Mononuclear cell (primary cell): Measurements from ENCODE around the gene PAX6. TPM values are rescaled to one million over a fixed set of nuclear protein-coding genes. Genes with fewer than 3 reads are reported as not detected.

Source experiments
- H3K27me3 ChIP-seq: 2 replicates; pipeline ENCODE4 v1.6.0; 2011; ENCODE audit warnings: low read length, control low read depth; ENCODE audit not compliant: insufficient read depth
- H3K4me1 ChIP-seq: 2 replicates; pipeline ENCODE4 v1.5.1; 2011; ENCODE audit warnings: mild to moderate bottlenecking, low read length, control low read depth; ENCODE audit not compliant: insufficient read depth
- H3K4me3 ChIP-seq: 2 replicates; pipeline ENCODE4 v1.5.1; 2011; ENCODE audit warnings: mild to moderate bottlenecking, low read length, moderate library complexity
- H3K9me3 ChIP-seq: 2 replicates; pipeline ENCODE4 v1.5.1; 2011; ENCODE audit warnings: low read depth, mild to moderate bottlenecking, control low read depth, low read length
- total RNA-seq: library from RNA; depleted of rRNA; stranded (reverse); fragments of >200 nt; gene quantifications from one replicate; pipeline ENCODE4 v1.2.3, GENCODE V29; 2012

PAX6 gene
- total RNA-seq: 0.21 TPM

DNA sequence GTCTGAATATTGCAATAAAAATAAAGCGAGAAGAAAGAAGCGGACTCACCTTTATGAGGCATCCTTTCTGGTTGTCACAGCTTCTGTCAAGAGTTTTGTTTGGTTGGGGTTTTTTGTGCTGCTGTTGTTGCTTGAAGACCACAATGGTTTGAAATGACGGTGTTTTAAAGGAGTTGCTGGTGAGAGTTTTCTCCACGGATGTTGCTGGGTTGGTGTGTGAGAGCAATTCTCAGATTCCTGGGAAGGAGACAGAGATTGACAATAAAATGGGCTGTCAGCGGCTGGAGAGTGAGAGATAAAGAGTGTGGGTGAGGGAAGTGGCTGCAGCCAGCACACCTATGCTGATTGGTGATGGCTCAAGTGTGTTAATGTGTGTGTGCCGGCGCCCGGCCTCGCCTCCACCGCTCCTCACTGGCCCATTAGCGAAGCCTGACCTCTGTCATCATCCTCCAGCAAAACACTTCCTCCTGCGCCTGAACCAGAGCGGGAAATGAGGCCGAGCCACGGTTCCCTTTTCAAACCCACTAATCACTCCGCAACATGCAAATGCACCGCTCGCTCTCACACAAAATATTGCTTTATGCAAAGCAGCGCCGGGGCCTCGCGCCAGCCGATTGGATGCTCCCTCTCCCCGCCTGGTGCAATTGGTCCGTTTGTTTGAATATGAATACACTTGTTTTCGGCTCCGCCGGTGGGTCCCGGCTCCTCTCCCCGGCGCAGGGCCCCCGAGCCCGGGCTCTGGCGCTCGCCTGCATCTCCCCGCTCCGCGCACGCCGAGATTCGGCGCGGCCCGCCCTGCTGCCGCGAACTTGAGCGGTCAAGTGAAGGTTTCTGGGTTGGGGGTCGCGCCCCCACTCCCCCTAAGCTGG is at the start of gene PAX6:
Gene PAX6, minus strand, starts transcription at position 544 of the 869 bp plus-strand sequence. CDS start 4,911 bp downstream, outside the sequence.
- no peaks in the 10 kb centered on the region for H3K9me3 ChIP-seq
- peaks cover 65% of the 10 kb centered on the region for H3K4me1 ChIP-seq
- no peak within 1 kb of the TSS for H3K4me3 ChIP-seq
- peaks cover 96% of the 10 kb centered on the region for H3K27me3 ChIP-seq

DNA sequence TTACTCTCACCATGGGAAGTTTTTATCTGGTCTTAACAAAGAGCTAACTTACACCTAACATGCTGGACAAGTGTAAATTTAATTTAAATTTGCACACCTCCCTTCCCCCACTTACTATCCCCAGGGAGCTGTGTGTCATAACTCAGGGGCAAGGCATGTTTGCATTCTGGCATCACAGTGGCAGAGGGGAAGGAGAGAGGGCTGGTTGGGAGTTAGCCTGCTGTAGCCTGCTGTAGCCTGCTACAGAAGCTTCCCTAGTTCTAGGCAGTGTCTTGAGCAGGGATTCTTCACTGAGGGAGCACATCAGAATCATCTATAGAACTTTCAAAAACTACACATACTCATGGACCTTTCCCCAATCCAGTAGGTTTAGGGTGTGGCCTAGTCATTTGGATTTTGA is 49.3 kb upstream of the PAX6 start:
- H3K9me3 ChIP-seq: no peaks in the 10 kb centered on the region

DNA sequence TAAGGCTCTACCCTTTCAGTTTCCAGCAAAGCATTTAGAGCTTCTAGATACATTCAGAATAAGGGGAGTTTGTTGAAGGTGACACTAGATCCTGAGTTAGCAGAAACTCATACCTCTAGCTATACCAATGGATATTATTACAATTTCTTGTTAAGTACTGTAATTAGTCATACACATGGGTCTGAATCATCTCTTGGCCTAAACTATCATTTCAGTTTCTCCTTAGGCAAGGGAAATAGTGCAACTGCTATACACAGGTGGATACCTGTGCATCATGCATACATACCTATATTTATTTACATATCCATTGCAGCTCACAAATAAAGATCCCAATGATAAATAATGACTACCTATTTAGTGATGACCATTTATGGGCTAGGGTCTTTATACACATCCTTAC is 45.1 kb upstream of the PAX6 start:
- Histone ChIP-seq H3K4me3 (no peak overlapping the region), H3K4me1 (no peaks in the 10 kb centered on the region), H3K27me3 (peaks cover 2% of the 10 kb centered on the region), H3K9me3 (no peaks in the 10 kb centered on the region)

More for the DNA sequence above, 49.3 kb upstream of the PAX6 start:
- no peaks in the 10 kb centered on the region for H3K4me1 ChIP-seq
- H3K4me3 ChIP-seq: no peak overlapping the region
- peaks cover under 1% of the 10 kb centered on the region for H3K27me3 ChIP-seq

DNA sequence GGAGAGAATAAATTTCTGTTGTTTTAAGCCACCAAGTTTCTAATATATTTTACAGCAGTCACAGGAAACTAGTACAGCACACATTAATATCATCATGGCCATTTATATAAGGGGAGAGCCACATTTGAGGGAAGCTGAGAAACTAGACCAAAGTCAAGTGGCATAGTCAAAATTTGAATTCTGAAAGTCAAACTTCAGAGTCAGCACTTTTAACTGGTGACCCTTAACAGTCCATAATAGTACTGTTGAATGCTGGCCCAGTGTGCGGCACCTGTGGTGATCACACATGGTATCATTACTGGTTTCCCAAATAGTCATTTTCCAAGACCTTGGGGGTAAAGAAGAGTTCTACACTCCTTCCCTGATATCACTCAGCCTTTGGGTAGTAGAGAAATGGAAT is 44.3 kb upstream of the PAX6 start:
- Histone ChIP-seq H3K4me3 (no peak overlapping the region), H3K9me3 (no peaks in the 10 kb centered on the region), H3K27me3 (peaks cover 2% of the 10 kb centered on the region), H3K4me1 (no peaks in the 10 kb centered on the region)

DNA sequence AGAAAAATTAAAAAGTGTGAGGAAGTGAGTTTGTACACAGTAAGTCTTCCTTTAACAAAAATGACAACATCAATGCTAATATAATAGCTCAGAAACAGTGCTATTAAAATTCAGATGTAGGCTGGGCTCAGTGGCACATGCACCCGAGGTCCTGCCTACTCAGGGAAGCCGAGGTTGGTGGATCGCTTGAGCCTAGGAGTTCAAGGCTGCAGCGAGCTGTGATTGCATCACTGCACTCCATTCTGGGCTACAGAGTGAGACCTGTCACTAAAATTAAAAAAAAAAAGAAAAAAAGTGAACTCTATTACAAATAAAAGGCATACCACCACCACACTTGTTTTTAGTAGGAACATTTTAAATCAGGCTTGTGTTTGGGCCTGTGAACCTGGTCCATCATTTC is 39.2 kb upstream of the PAX6 start:
- Histone ChIP-seq H3K27me3 (peaks cover 4% of the 10 kb centered on the region), H3K4me3 (no peak overlapping the region), H3K4me1 (no peaks in the 10 kb centered on the region), H3K9me3 (no peaks in the 10 kb centered on the region)

DNA sequence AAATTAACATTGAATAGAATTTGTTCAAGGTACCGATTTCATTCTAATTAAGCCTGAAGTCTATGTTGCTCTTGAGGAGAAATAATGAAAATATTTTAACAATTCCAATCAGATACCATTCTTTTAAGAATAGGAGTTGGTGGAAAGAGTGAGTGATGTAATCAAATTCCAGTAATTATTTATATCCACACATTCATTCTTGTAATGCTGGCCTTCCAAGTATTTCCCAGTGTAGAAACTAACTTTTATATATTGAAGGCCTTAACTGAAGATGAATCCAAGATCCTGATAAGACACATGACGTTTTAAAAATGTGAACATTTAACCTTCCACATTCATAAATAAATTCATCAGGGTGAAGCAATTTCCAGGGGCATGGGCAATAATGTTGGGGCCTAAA is 36.6 kb upstream of the PAX6 start:
- H3K9me3 ChIP-seq: no peaks in the 10 kb centered on the region
- no peak overlapping the region for H3K4me3 ChIP-seq
- H3K27me3 ChIP-seq: peaks cover 8% of the 10 kb centered on the region
- no peaks in the 10 kb centered on the region for H3K4me1 ChIP-seq

DNA sequence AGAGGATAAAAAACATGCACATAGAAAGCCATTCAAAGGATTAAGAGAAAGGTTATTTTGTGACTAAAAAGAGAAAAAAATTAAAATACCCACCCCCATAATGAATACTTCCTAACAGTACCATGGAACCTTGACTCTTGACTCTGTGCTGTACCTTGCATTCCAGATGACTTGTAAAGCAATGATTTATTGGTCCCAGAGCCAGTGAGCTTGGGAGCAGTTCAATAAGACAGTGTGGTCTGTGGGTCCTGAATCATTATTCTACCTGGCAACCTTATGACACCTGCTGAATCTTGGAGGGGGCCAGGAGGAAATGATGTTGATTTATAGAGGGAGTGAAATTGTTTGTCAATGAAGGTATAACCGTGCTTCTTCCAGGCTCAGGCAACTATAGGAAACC is 34.2 kb upstream of the PAX6 start:
- no peaks in the 10 kb centered on the region for H3K9me3 ChIP-seq
- no peaks in the 10 kb centered on the region for H3K4me1 ChIP-seq
- peaks cover 18% of the 10 kb centered on the region for H3K27me3 ChIP-seq
- H3K4me3 ChIP-seq: no peak overlapping the region

DNA sequence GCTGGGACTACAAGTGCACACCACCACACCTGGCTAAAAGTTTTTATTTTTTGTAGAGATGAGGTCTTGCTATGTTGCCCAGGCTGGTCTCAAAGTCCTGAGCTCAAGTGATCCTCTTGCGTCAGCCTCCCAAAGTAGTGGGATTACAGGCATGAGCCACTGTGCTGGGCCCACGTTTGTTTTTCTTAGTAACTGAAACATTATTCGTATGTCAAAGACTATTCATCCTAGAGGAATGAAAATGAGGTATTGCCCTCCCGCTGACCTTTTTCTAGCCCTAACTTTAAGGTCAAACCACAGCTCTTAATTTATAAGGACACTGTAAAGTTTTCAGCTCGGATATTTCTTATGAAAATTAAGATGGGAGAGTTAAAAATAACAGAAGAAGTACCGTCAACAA is 33.2 kb upstream of the PAX6 start:
- Histone ChIP-seq H3K9me3 (no peaks in the 10 kb centered on the region), H3K4me3 (no peak overlapping the region), H3K4me1 (no peaks in the 10 kb centered on the region), H3K27me3 (peaks cover 18% of the 10 kb centered on the region)

DNA sequence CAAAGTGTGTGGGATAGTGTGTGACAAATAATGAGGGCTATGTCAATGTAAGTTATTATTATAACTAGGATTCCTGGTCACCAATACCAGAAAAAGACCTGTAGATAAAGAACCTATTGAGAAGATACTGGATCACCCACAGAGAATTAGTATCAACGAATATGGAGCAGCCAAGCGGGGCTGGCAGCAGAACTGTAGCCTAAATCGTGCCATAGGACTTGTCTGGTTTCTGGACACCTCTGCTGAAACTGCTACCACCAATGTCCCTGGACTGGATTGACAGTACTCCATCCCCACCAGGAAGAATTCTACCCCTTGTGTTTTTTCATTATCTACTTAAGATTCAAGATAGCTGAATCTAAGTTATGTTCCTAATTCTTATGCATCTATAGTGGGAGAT is 30.3 kb upstream of the PAX6 start:
- Histone ChIP-seq H3K9me3 (no peaks in the 10 kb centered on the region), H3K4me3 (no peak overlapping the region), H3K4me1 (no peaks in the 10 kb centered on the region), H3K27me3 (peaks cover 34% of the 10 kb centered on the region)

DNA sequence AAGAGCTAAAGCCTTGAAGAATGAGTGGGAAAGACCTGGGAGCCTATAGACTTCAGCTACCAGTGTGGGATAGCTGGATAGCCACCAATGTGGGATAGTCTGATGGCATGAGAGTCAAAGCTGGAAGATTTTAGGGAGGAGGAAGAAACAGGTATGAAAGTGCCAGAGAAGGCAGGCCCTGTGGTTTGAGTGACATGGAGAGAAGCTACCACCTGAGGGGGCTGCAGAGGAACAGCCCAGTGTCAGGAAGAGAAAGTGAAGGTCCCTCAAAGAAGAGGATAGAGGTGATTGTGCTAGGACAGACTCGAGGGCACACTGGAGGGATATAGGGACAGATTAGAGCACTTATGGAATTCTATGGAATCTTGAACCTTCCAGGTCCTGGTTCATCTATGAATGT is 23.1 kb upstream of the PAX6 start:
- no peaks in the 10 kb centered on the region for H3K4me1 ChIP-seq
- H3K4me3 ChIP-seq: no peak overlapping the region
- peaks cover 80% of the 10 kb centered on the region for H3K27me3 ChIP-seq
- H3K9me3 ChIP-seq: no peaks in the 10 kb centered on the region

DNA sequence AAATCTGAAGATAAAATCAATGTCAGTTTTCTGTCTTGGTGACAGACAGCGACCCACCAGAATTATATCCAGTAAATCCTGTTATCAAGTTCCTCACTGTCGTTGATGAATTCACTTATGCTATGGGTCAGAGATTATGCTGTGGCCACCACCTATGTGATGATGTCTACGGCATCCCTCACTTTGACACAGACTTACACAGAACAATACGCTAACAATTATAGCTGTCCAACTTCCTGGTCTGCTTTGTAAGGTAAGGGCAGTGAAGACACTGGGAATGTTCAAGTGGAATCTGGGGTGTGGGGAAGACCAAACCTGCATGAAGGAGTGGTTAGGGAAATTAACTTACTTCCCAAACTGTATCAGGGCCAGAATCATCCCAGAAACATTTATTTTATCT is 19.3 kb upstream of the PAX6 start:
- H3K27me3 ChIP-seq: peaks cover 92% of the 10 kb centered on the region
- peaks cover 3% of the 10 kb centered on the region for H3K4me1 ChIP-seq
- no peaks in the 10 kb centered on the region for H3K9me3 ChIP-seq
- no peak overlapping the region for H3K4me3 ChIP-seq

DNA sequence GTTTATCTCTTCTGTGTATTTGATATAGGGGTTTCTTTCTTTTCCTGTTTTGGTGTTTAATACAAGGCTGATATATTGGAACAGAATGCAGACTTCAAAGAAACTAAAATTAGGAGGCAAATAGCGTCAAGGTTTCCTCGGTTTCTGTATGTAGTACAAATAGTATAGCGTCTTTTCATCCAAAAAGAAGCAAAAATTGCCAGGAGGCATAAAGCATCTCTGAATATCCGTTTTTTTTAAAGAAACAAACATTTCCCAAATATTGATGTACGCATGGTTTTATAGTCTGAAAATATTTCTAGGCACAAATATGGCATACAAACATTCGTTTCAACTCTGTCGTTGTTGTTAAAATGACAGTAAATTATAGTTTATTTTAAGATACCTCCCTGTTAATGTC is 17.1 kb upstream of the PAX6 start:
- Histone ChIP-seq H3K27me3 (peaks cover 99% of the 10 kb centered on the region), H3K9me3 (no peaks in the 10 kb centered on the region), H3K4me3 (no peak overlapping the region)

DNA sequence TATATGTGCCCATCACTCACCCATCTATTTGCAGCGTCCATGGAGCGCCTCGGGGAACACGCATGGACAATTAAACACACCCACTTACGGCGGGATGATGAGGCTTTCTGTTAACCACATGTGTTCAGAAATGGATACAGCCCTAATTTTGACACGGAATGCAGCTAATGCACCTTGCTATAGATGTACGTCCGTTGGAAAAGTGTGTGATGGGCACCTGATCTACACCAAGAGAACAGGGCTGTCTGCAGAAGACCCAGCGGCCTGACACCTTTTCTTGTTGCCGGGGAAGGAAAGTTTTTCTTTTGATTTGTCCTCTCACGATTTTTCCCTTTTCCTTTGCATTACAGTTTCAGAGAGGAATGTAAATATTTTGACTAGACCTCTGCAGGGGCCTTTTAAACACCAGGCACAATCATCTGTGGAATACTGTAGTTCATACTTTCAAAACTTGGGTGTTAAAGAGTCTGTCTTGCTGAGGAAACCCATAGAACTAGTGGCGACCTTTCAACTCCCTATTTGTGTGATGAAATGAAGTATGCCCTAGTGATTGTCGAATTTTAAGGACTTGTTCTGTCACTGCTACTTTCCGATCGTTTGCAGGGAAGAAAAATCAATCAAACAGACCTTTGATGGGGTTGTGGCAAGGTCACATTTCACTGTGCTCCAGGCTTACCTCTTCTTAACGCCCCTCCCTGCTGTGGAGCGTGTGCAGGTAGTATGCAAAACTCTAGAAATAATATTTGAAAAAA is 16.5 kb upstream of the PAX6 start:
- H3K27me3 ChIP-seq: peaks cover 99% of the 10 kb centered on the region
- no peak overlapping the region for H3K4me3 ChIP-seq
- no peaks in the 10 kb centered on the region for H3K9me3 ChIP-seq
- peaks cover 3% of the 10 kb centered on the region for H3K4me1 ChIP-seq

More for the DNA sequence above, 17.1 kb upstream of the PAX6 start:
- H3K4me1 ChIP-seq: peaks cover 3% of the 10 kb centered on the region

DNA sequence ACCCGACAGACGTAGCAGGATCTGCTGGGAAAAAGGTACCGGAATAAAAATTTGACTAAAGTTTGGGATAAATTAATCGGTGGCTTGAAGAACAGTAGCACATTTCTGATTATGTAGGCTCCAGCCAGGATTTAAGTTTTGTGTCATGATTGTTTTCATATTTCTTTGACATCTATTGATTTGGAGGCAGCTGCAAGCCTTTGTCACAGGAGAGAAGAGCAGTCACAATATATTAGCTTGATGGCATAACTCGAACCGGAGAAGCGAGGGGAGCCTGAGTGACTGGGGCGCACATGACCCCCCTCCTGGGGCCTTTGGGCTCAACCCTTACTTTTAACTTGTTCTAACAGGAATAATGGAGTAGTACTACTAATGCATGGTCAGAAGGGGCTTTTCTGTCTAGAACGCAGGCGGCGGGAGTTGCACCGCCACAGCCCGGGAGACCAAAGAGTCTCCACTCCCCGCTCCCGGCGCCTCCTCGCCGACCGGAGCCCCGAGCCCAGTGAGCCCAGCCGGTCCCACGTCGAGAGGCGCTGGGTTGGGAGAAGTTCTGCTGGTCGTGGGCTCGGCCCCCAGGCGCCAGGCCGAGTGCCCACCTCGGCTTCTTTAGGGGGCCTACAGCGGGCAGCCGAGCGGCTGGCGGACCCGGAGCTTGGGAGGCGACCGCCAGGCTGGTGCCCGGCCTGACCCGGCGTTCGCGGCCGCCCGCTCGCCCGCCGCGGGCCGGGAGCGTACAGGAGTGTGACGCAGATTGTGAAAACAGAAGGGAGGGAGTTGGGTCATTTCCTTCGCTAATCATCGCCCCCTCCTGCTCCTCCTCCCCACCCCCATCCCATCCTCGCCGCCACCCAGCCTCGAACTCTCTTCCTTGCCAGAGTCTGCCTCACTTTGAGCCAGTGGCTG is 15.7 kb upstream of the PAX6 start:
- Histone ChIP-seq H3K4me3 (no peak overlapping the region), H3K9me3 (no peaks in the 10 kb centered on the region), H3K4me1 (peaks cover 3% of the 10 kb centered on the region), H3K27me3 (peaks cover 99% of the 10 kb centered on the region)
